GM21515 (cell line): ENCODE measurements around the gene TANC1.
"Not testable (repeated sequence)": the region's sequence is repeated elsewhere in the genome, so short reads cannot be mapped to it uniquely, and the experiment has no call there.

Experiments used
- ATAC-seq: cut with Tn5 transposase; IDR thresholded peaks from one replicate; pipeline ENCODE4 v1.9.1; 2021; ENCODE audit not compliant: unreplicated experiment

The TANC1 gene

DNA sequence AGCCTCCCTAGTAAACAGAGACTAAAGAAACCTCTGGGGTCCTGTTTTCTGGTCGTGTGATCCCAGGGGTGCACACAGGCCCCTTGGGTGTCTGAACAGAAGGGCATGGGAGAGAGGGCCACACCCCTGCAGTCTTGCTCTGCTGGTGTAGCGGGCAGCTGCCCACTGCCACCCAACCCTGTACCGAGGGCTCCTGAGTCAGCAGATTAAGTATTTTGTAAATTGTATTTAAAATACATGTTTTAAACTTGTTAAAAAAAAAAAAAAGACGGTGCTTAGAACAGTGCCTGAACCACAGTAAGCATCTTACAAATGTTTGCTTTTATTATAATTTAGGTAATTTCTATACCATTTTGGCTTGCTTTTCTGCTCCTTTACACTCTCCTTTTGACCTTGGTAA lies 113.7 kb downstream of the TANC1 start:
- ATAC-seq: no peak

DNA sequence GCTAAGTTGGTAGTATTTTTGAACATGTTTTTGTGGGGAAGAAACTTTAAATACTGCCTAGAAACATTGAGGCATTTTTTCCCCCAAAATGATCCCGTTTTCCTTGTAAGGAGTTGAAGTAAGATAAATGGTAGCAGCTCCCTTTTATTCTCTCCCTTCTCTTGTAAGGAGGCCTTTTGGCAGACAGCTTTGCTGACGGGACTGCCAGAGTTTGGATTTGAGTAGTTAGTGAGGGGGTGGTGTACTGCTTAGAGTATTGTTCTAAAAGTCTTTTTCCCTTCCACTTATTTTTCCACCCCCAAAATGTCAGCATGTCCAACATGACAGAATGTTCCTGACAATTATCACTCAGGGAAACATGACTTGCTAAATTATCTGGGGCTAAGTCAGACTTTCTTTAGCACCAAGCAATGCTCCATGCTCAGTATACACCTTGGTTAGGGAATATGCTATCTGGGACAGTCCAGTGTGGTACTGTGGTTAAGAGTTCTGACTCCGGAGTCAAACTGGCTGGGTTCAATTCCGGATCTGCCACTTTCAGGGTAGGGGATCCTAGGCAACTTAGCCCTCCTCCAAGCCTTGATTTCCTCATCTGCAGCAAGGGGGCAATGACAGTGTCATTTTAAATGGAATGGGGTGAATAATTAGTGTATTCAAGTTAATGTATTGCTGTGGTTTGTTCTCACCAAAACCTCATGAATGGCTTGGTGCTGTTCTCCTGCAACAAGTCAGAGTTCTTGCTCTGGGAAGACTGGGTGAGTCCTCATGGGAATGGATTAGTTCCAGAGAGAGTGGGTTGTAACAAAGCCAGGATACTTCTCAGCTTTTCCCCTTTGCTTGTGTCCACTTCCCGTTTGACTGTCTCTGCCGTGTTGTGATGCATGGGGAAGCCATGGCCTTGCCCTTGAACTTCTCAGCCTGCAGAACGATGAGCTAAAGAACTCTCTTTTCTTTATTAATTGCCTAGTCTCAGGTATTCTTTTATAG lies 116.2 kb downstream of the TANC1 start:
- no peak for ATAC-seq

DNA sequence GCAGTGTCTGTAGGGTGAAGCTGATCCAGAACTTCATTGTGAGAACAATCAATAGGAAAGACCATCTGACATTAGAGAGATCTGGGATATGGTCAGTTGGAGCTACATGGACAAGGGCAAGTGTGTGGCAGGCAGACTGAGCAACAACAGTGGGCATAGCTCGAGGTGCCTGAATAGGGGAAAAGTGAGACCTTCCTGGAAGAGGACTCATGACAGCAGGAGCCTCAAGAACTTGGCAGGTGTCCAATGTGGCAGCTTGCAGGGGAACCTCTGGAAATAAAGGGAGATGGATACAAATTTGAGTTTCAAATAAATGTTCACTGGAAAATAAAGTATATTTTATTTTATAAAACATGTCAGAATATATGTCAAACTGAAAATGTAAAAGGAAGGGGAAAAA lies 117.9 kb downstream of the TANC1 start:
- no peak for ATAC-seq

DNA sequence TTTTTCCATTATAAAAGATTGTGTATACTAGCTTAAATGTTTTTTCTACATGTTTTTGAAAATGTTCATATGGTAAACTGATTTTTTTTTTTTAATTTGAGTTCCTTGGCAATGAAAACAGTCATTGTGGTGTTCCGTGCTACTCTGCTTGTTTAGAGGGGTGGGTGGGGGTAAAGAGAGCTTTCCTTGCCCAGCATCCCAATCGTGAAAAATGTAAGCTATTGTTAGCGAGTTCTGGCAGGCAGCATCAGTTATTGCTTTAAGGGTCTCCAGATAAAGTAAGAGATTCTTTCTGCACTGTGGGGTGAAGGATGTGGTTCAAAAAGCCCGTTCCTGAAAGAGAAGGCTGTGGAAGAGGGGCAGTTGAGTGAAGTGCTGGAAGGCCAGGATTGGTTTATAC lies 118.4 kb downstream of the TANC1 start:
- ATAC-seq: no peak

- ATAC-seq: no peak
Observed at GRCh38 chr2:159088906-159089305, 120.5 kb downstream of the TANC1 start.

GRCh38 chr2:159089543-159089942 lies 121.1 kb downstream of the TANC1 start:
- ATAC-seq: no peak

- ATAC-seq: peak; percentile 88
Observed at GRCh38 chr2:159090514-159091201, 122.2 kb downstream of the TANC1 start.

- ATAC-seq: no peak
Observed at GRCh38 chr2:159091381-159091780, 122.9 kb downstream of the TANC1 start.

DNA sequence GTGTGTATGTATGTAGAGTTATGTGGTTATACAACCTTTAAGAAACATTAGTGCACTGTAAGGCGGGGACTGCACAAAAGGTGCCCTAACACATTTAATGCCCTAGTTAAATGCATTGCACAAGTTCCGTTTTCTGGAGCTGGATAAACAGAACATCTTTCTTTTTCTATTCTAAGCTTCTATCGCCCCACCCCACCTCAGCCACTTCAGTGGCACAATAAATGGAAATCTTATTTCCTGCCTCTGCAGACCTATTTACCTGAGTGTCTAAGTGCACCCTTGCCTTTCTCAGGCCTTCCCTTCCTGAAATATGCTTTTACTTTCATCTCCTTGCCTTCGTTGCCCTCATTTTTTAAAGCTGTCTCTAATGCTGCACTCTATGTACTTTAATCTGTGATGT lies 123.5 kb downstream of the TANC1 start:
- ATAC-seq: peak; percentile 58

DNA sequence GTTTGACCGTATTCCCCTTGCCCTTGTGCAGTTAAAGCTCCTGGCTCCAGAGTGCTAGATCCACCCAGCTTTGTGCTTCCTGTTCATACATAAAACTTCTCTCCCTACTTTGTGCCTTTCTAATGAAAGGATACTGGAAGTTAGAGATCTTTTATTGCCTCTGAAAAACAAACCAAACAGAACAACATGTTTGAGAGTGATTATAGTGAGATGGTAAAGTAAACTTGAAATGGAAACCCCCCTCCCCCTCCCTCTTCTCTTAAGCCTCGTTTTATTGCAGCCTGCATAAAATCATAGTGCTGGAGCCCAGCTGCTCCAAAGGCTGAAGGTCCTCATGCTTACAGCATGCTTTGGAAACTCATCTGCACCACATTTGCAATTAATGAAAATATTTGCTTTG lies 125.1 kb downstream of the TANC1 start:
- no peak for ATAC-seq

GRCh38 chr2:159094173-159094737 lies 125.8 kb downstream of the TANC1 start:
- no peak for ATAC-seq

GRCh38 chr2:159095813-159096212 lies 127.4 kb downstream of the TANC1 start:
- no peak for ATAC-seq

DNA sequence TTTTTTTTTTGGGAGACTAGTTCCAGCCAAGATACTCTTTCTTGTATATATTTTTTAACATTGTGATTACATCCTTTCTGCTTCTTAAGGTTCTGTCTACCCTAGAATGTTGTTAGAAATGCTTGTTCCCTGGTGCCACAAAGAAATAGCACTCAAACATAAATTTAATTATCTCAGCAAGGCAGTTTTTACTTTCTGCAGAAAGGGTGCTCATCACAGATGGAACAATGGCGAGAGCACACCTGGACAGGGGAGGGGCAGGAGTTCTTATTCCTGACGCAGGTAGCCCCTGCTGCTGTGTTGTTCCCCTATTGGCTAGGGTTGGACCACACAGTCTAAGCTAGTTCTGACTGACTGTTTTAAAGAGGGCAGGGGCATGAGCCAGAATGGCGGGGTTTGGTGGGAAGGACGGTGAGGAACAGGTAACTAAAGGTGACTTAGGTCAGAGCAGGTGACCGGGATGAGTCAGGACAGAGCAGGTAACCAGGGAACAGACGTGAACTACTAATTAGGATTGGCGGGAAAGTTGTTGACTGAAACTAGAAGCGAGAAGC lies 127.9 kb downstream of the TANC1 start:
- not testable (repeated sequence) for ATAC-seq

- no peak for ATAC-seq
Observed at GRCh38 chr2:159096901-159097300, 128.5 kb downstream of the TANC1 start.

GRCh38 chr2:159098361-159098760 lies 129.9 kb downstream of the TANC1 start:
- no peak for ATAC-seq

GRCh38 chr2:159098921-159099411 lies 130.5 kb downstream of the TANC1 start:
- no peak for ATAC-seq

- ATAC-seq: no peak
Observed at GRCh38 chr2:159101755-159102489, 133.5 kb downstream of the TANC1 start.

- ATAC-seq: no peak
Observed at GRCh38 chr2:159103411-159103810, 135.0 kb downstream of the TANC1 start.

DNA sequence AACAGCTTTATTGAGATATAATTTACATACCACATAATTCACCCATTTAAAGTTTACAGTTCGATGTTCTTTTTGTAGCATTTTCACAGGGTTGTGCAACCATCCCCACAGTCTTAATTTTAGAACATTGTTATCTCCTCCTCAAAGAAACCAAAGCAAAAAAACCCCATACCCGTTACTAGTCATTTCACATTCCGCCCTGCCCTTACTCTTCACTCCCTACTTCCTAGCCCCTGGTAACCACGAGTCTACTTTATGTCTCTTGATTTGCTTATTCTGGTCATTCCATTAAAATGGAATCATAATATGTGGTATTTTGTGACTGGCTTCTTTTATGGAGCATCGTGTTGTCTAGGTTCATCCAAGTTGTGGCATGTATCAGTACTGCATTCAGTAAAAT lies 137.7 kb downstream of the TANC1 start:
- ATAC-seq: no peak

DNA sequence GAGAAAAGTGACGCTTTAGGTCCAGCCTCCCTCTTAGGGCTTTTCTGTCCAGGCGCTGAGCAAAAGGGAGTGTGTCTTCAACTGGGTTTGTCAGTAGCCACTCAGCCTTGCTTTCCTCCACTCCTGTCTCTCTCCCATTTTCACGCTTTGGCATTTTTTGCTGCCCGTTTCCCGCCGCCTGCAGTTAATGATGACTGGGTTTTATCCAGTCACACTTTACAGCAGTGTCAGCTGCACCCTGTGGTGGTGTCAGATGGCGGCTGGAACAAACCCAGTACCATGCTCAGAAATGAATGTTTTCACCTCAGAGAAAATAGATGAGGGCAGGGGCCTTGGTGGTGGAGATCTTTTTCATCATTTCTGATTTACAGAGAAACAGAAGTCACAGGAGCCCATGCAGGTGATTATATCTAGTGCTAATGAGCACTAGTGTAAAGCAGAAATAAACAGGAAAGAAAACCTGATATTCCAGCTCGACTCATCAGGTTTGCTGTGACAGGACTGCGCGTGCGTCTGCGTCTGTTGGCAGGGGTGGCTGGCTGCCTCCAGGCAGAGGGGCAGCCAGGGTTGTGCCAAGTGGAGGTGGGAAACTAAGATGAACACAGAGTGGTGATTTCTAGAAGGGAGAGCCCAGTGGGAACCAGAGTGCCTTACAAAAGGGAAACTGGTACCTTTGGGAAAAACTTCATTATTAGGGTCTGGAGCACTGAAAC lies 139.9 kb downstream of the TANC1 start:
- no peak for ATAC-seq
